Stimulated activated CD4-positive, alpha-beta T cell treated with anti-CD3 and anti-CD28 coated beads, Interleukin-12 subunit alpha, Interleukin-12 subunit beta, amount 100 ng/mL, for 48 hours (primary cell): ENCODE measurements around the gene RETN.
A peak's percentile ranks its signal among the peaks of the same experiment; 100 is the strongest.

Experiments used
- DNase-seq, 3 donors: peaks; one replicate each; pipeline ENCODE4 v3.0.0-alpha.2; 2020; ENCODE audit warnings: low read depth in 2 of 3, low spot score in 1 of 3

The RETN gene, protein sequence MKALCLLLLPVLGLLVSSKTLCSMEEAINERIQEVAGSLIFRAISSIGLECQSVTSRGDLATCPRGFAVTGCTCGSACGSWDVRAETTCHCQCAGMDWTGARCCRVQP

DNA sequence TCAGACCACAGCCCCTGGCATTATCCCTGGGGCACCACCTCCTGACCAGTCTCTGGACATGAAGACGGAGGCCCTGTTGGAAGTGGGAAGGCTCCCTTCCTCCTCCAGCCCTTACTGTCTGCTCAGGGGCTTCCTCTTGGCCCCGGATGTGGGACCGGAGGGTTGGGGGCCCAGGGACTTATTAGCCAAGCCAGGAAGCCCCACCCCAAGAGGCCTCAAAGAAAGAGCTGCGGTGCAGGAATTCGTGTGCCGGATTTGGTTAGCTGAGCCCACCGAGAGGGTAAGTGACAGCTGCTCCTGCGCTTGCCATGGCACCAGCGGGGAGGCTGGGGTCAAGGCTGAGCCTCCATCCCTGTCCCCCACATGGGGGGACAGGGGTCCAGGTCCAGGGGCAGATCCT lies at the start of gene RETN:
Gene RETN, plus strand, starts transcription at position 208 of the 400 bp plus-strand sequence. CDS start 278 bp downstream, outside the sequence.
- DNase-seq = no peak

DNA sequence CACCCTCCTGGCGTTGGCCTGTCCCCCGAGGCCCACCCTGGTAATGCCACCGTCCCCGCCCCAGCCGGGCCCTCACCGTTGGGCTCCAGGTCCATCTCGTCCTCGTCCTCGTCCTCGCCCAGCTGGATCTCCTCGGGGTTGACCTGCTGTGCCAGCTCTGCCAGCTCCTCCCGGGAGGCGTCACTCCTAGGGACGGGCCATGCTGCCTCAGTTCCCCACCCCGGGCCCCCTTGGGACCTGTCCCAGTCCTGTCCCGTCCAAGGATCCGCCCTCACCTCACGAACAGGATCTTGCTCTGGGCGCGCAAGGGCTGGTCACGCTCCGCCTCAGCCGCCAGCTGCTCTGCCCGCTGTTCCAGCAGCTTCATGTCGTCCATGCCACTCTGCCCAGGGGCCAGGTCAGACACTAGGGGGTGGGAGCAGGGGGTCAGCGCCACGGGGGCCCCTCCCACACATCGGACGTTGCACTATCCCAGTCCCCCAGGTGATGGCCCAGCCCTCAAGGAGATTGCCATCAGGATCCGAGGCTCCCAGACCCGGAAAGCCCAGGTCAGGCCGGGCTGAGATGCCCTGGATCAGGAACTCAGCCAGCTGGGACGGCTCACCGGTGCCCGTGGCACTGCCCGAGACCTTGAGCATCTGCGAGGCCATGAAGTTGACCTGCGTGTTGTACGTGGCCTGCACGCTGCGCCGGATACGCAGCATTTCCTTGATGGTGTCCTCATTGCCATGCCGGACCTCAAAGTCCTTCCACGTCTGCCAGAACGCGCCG lies 49.0 kb upstream of the RETN start:
- DNase-seq = no peak

DNA sequence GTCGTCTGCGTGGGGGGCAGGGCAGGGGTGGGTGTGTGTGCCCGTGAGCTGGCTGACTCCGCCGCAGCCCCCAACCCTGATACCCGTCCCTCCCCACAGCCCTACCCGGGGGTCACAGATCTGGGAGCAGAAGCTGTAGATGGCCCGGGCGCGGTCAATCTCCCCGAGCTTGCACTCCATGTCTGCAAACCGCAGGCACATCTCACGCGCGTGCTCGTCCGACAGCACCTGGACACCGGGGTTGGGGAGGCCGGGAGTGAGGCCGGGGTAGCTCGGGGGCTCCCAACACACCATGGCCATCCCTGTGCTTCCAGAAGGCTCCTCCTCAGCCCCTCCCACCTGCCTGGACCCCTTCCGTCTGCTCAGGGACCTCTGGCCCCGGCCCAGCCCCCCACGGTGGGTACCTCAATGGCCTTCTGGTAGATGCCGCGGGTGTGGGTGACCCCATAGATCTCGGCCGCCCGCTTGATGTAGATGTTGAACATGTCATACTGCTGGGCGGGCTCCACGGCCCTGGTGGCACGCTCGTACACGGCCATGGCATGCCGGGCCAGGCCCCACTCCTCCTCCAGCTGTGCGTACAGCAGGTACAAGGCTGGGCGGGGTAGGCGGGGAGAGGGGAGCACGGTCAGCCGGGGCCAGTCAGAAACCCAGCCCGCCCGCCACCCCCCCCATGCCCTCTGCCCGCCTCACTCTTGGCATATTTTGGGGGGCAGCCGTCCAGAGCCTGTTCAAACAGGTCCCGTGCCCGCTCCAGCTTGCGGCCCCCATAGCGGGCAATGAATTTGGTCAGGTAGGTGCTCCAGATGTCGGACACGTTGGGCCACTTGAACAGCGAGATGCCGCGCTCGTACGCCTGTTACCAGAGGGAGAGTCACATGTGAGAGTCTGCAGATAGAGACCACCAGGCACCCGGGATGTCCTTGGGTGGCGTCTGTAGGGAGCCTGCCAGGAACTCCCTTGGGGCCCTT lies 48.1 kb upstream of the RETN start:
- DNase-seq = no peak

DNA sequence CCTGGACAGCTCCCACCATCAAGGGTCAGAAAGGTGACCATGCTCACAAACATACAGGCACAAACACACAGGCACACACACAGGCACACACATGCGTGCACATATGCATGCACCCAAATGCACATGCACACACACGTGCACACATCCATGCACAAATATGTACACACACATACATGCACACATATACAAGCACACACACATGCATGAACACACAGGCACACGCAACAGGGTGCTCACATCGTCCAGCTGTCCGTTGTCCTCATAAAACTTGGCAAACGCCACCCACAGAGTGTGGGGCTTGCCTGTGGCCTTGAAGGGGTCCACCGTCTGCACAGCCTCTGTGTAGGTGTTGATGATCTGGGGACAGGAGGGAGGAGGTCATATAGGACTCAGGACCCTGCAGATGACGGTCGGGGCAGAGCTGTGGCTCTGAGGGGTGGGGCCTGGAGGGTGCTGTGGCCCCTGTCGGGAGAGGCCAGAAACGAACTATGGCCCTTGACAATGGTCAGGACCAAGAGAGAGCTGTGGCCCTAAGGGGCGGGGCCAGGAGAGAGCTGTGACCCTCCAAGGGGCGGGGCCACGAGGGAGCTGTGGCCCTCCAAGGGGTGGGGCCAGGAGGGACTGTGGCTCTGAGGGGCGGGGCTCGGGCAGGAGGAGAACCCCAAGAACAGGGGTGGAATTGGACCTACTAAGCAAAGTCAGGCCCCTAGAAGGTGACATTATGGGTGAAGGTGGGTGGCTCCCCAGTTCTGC lies 45.7 kb upstream of the RETN start:
- no peak for DNase-seq

DNA sequence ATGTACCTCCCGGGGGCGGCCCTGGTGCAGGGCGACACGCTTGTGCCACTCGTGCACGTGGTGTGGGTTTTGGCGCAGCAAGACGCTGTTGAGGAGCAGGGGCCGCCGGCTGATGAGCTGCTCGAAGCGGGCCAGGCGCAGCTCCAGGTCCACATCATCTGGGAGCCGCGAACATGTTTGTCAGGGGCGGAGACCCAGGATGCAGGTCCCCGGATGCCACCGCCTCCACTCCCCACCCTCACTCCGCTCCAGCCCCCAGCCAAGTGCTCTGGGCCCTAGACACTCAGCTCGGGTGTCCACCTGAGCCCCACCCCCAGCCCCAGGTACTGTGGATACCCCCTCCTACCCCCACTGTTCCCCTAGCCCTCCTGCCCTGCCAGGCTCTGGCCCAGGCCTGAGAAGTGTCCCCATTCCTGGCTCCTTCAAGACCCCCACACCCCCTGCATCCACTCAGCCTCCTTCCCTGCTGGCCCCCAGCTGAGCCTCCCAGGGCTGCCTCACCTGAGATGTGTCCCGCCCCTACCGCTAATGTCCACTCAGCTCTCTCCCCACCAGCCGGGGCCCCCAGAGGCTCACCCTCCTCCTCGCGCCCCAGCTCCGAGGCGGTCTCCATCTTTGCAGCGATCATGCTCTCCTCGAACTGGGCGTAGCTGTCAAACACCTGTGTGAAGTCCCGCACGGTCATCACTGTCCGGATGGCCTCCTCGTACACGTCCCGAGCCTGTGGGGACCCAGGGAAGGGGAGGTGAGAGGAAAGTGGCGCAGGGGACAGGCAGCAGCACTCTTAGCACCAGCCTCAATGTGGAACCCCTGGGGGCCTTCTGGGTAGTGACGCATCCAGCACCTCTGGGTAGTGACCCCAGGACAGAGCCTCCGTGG lies 44.9 kb upstream of the RETN start:
- DNase-seq = no peak

DNA sequence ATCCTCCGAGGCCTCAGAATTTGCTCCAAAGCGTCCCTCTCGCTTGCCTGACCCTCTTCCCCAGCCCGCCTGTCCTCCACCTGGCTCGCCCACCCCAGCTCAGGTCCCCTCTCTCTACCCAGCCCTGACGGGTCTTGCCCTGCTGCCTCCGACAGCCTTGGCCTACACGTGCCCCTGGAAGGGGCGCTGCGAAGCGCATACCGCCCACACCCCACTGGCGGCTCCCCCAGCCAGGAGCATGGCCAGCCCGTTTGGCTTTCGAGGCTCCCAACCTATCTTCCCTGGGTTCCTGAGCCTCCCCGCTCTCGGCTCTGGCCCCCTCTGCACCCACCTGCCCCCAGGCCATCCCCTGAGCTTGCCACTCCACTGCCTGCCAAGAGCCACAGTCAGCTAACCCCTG lies 44.0 kb upstream of the RETN start:
- no peak for DNase-seq

DNA sequence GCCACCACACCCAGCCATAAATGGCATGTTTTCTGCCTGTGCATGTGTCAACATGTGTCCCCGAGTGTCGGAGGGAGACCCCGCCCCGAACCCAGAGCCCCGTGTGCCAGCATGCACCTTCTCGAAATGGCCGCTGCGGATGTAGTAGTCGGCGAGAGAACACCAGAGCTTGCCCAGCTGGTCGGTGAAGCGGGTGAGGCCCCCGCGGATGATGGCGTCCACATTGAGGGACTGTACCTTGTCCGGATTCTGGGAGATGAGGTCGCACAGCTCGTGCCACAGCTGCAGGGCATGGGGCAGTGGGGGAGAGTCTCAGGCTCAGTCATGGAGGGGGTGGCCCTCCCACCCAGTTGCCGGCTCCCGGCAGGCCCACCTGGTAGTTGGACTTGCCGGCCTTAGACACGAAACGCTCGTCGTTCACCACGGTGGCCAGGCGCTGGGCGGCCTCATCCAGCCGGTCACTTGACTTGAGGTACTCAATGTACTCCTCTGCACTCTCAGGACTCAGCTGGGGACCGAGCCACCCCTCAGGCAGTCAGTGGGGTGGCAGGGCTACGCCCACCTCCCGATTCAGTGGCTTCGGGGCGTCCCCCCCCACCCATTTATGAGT lies 43.0 kb upstream of the RETN start:
- no peak for DNase-seq

DNA sequence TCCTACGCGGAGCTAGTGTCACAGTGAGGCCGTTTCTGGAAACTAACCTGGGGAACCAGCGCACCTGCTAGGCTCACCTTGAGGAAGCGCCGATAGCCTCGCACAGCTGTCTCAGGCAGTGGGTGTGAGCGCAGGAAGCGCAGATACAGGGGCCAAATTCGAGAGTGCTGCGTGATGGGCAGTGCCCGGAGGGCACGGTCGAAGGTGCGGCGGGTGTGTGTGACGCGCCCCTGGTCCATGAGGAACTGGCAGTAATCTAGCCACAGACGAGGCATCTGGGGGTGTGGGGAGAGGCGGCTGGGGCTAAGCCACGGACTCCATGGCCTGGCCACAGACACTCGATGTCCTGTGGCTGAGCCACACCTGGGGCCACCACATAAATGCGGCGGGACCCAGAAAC lies 41.7 kb upstream of the RETN start:
- no peak for DNase-seq

DNA sequence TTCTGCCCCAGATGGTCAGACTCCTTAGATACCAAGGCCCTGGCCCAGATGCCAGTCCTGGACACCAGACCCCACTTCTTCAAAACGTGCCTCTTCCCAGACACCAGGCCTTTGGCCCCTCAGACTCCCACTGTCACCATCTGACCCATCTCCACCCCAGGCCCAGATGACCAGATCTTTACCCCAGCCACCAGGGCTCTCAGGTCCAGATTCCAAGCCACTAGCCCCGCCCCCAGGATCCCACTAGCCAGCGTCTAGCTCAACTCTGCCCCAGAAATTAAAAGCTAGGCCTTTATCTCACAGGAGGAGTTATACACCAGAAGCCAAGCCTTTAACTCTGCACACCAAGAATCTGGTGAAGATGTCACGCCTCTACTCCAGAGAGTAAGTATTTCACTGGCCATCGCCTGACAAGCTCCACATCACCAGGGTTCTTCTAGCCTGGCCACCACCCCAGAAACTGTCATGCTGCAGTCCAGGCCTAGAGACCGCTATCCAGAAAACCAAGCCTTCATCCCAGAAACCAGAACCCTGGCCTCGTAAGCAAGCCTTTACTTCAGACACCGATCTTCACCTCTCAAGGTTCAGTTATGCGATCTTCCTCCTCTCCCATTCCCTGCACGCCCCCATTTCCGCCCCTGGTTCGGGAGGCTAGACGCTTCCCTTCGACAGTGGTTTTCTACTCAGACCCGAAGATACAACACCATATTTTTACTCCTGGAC lies 40.1 kb upstream of the RETN start:
- DNase-seq = no peak

DNA sequence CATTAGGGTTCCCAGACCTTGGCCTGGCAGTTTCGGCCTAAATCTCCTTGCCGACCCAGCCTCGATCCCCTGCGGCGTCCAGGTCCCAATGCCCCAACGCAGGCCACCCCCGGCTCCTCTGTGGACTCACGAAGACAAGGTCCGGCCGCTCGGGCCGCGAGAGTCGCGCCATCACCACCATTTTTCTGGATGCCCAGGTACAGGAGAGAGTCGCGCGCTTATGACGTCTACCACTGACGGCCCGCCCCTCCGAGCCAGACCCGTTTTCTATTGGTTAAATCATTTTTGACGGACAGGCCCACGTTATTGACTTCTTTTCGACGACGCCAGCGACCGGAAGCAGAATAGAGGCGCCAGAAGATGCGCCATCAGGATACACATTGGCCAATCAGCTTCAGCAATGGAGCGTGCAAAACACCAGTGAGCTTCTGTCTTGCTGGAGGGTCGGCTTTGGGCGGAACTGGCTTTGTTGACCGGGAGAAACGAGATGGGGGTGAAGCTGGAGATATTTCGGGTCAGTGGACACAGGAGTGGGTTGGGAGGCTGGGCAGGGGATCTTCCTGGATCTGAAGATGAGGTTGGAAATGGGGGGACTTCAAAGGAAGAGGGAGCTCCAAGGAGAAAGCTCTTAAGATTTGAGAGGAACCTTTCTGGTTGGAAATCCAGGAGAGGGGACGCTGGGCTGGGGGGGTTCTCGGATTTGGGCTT lies 39.3 kb upstream of the RETN start, which contains the start of the genes PET100 and XAB2:
Gene PET100, plus strand, starts transcription at position 447 of the 708 bp plus-strand sequence. Its CDS starts 41 bp downstream, at position 488.
Gene XAB2, minus strand, starts transcription at position 199 of the 708 bp plus-strand sequence. Its CDS starts 18 bp downstream, at position 181.
- DNase-seq = peak; percentile 91 to 96 (median 93)

DNA sequence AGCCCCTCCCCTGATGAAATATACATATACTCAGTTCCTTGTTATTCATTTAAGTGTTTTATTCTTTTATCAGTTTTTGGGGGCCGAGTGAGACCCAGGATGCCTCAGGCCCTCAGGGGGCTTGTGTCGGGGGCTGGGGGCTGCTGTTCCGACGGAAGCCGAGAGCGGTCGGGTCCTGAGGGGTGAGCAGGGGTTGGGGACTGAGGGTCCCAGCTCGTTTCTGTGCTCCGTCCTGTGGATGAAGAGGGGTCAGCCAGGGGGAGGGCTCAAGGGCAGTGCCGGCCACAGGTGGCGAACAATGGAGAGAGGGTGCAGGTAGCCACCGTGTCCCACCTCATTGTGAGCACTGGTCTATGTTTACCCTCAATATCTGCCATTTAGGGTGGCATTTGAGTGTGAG lies 37.3 kb upstream of the RETN start:
- no peak for DNase-seq

DNA sequence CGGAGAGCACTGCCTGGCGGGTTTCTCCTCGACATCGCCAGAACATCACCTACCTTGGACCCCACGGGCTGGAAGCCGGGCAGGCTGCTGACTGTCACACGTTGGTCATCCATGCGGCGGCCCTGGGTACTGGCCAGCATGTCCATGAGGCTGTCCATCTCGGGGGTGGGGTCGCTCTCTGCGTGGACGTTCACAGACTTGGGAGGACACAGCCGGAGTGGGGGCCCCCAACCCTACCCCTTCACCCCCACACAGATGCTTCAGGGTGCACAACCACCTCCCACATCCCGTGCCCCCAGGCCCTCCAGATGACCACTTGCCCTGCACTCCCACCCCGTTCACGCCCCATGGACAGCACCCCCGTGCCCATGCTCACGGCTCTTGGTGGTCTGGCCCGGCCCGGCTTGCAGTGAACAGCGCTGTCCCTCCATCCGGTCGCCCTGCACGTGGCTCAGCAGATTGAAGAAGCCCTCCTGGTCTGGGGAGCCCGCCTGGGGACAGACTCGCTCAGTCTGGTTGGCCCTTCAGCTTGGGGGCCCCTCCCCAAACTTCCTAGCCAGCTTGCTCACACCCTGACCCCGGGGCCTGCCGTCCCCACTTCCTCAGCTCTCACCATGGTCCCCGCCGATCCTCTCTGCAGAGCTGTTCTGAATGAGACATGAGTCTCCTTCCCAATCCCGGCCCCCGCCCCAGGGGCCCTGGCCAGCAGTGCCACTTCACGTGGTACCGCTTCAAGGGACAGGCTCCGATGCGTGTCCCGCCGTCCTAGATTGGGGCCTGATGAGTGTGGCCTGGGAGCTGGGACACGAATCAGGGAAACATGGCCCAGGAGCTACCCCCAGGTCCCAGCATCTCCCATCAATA lies 36.3 kb upstream of the RETN start:
- no peak for DNase-seq

DNA sequence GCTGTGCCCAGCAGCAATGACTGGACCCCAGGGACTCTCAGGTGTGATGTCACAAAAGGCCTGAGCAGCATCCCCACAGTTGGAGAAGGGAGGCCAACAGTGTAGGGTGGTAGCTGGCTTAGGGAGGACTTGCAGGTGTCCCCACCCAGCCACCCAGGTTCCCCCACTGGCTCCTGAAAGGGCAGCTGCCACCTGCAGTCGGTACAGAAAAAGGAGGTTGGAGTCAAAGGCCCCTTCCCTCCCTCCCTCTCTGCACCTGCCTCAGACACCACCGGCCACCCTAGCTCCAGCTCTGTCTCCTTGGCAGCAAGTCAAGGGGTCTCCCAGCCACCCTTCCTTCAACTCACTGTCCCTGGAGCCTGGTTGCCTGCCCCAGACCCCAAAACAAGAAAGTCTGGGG lies 35.2 kb upstream of the RETN start, which contains the start of gene PCP2:
Gene PCP2, minus strand, starts transcription at position 22 of the 400 bp plus-strand sequence. CDS start 262 bp downstream, outside the sequence.
- DNase-seq = no peak

DNA sequence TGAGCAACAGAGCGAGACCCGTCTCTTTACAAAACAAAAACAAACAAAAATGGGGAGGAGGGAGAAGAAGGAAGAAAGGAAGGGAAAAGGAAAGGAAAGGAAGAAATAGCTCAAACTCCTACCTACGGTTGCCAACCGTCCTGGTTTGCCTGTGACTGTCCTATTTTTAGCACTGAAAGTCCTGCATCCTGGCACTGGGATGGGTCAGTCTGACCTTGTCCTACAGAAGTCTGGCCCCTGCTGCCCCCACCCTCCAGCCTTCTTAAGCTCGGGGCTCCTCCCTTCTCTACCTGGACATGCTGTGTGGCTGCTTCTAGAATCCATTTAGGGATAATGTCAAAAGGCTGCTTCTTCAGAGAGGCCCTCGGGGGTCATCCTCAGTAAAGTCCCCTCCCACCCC lies 33.2 kb upstream of the RETN start:
- DNase-seq = no peak

DNA sequence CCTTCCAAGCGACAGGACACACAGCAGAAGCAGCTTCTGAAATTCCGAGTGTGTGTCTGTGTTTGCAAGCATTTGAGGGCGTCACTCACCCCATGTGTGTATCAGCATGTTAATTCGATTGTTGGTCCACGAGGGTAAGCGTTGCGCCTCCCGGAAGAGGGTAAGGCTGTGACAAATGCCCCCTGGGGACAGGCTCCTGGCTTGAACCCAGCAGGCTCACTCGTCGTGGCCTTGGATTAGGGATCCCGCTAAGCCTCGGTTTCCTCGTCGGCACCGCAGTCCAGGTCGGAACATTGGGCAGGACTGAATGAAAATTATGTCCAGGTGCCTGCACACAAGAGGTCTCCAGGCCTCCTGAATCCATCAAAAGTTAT lies 32.5 kb upstream of the RETN start:
- no peak for DNase-seq

DNA sequence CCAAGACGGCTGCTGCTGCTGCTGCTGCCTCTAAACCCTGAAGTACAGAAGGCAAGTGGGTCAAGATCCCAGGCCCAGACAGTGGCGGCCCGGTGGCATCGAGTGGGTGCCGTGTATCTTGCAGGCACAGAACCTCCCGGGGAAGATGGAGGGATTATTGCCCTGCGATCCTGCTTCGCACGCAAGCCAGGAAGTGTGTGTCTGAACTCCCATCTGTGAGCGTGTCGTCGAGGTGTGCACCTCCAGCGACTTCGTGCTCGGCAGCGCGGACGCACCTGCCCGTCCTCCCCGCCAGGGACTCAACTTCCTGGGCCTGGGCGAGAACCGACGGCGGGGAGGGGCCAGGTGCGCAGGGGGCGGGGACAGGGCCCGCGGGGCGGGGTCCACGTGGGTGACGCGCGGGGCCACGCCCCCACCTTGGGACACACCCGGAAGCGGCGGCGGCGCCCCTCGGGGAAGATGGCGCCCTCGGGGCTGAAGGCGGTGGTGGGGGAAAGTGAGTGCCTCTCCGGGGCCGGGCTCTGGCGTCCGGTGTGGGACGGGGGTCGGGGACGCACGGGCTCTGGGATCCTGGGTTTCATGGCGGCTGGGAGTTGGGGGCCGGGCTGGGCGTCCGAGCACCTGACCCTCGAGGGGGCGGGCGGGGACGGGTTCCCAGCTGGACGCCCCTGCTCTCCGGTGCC lies 32.0 kb upstream of the RETN start, which contains the start of gene STXBP2:
Gene STXBP2, plus strand, starts transcription at position 420 of the 683 bp plus-strand sequence. Its CDS starts 40 bp downstream, at position 460.
- peak; percentile 86 to 92 (median 86) for DNase-seq
